HG03025 (cell line): Measurements from ENCODE around the gene IZUMO1R.
A peak's percentile ranks its signal among the peaks of the same experiment; 100 is the strongest.
"Not testable (repeated sequence)": the region's sequence is repeated elsewhere in the genome, so short reads cannot be mapped to it uniquely, and the experiment has no call there.

Source experiments
- ATAC-seq: cut with Tn5 transposase; IDR thresholded peaks from one replicate; pipeline ENCODE4 v1.9.1; 2021; ENCODE audit warnings: mild to moderate bottlenecking, moderate library complexity; ENCODE audit not compliant: unreplicated experiment, low FRiP score

Gene IZUMO1R

GRCh38 chr11:94322501-94322900 is 18.1 kb downstream of the IZUMO1R start:
- ATAC-seq = no peak

- ATAC-seq = peak; percentile 81
These were observed 21.3 kb downstream of the IZUMO1R start for GRCh38 chr11:94325681-94326080.

- ATAC-seq = no peak
These were observed 22.6 kb downstream of the IZUMO1R start for GRCh38 chr11:94326947-94327346.

- no peak for ATAC-seq
These were observed 24.3 kb downstream of the IZUMO1R start for GRCh38 chr11:94328587-94329080.

GRCh38 chr11:94329501-94329900 is 25.1 kb downstream of the IZUMO1R start:
- no peak for ATAC-seq

GRCh38 chr11:94330789-94331188 is 26.4 kb downstream of the IZUMO1R start:
- ATAC-seq = no peak

- no peak for ATAC-seq
These were observed 28.4 kb downstream of the IZUMO1R start for GRCh38 chr11:94332814-94333213.

GRCh38 chr11:94336033-94336432 is 31.7 kb downstream of the IZUMO1R start:
- no peak for ATAC-seq

- no peak for ATAC-seq
These were observed 34.3 kb downstream of the IZUMO1R start for GRCh38 chr11:94338651-94339050.

GRCh38 chr11:94342250-94342649 is 37.9 kb downstream of the IZUMO1R start:
- ATAC-seq = no peak

- ATAC-seq = no peak
These were observed 39.1 kb downstream of the IZUMO1R start for GRCh38 chr11:94343495-94343894.

- ATAC-seq = not testable (repeated sequence)
These were observed 41.9 kb downstream of the IZUMO1R start for GRCh38 chr11:94346311-94346710.

GRCh38 chr11:94350850-94351563 is 46.6 kb downstream of the IZUMO1R start:
- ATAC-seq = not testable (repeated sequence)
